Colonic mucosa (tissue), 4 donors: Measurements from ENCODE around the gene SNX19. TPM values are rescaled to one million over a fixed set of nuclear protein-coding genes. Genes with fewer than 3 reads are reported as not detected.
A peak's percentile ranks its signal among the peaks of the same experiment; 100 is the strongest.

Source experiments
- DNase-seq: peaks from one replicate; pipeline ENCODE4 v3.0.0-alpha.2; 2020
- H3K27ac ChIP-seq: fragments of 200-600 bp; one replicate; pipeline ENCODE4 v1.8.0; 2021
- H3K27me3 ChIP-seq: fragments of 200-600 bp; one replicate; pipeline ENCODE4 v1.8.0; 2021
- H3K36me3 ChIP-seq: fragments of 200-600 bp; one replicate; pipeline ENCODE4 v1.8.0; 2021
- H3K4me1 ChIP-seq: fragments of 200-600 bp; one replicate; pipeline ENCODE4 v1.8.0; 2021; ENCODE audit warnings: mild to moderate bottlenecking
- H3K4me3 ChIP-seq: fragments of 200-600 bp; one replicate; pipeline ENCODE4 v1.8.0; 2021
- H3K9ac ChIP-seq, 2 donors: one replicate each; pipeline ENCODE4 v1.7.0; 2013; ENCODE audit warnings: control low read depth in 2 of 2, low read depth in 2 of 2, low read length in 2 of 2
- H3K9me3 ChIP-seq: fragments of 200-600 bp; one replicate; pipeline ENCODE4 v1.8.0; 2021
- CTCF ChIP-seq: fragments of 200-600 bp; IDR thresholded peaks from one replicate; pipeline ENCODE4 v1.8.0; 2022; ENCODE audit warnings: antibody characterized with exemption, mild to moderate bottlenecking
- intact Hi-C: fragments of 100-400 bp; cut with DNase I; formaldehyde crosslinking; loops from one replicate; pipeline ENCODE4 v1.14.1; 2022
- total RNA-seq, 2 donors: library from RNA; stranded (reverse); fragmentation: NEBNext Ultra II Directional in 1 of 2; extraction: Animal tissue kit (Norgen Biotek cat#: 25700) in 1 of 2; gene quantifications; one replicate each; pipeline ENCODE4 v1.2.1, GENCODE V29; 2021
- donor health status: healthy.
- donor health status: DM: no; HTN: no; CAD: no.
- donor health status: DM: no; HTN: no; CAD: no.

SNX19 gene
- 10 to 100 TPM; 43.4 to 57.4 TPM for total RNA-seq

GRCh38 chr11:130916238-130916855 is at the start of gene SNX19:
SNX19 (minus strand) TSS chr11:130916479; CDS start chr11:130915939, 540 bp downstream.
- Histone ChIP-seq H3K4me3 (peak within 1 kb of the TSS; percentile 99), H3K36me3 (peaks cover 5% of the 10 kb centered on the region), H3K9me3 (no peaks in the 10 kb centered on the region), H3K4me1 (peaks cover 6% of the 10 kb centered on the region), H3K9ac (peak within 1 kb of the TSS; percentile 86 to 88), H3K27me3 (no peaks in the 10 kb centered on the region), H3K27ac (peak within 1 kb of the TSS; percentile 77)
- intact Hi-C loops, result loop anchor here (10.0 kb wide), 1 partner anchor 702 kb away; no protein-coding TSS in a partner anchor
- TF ChIP-seq CTCF, result peak; percentile 93
- peak; percentile 93 for DNase-seq

DNA sequence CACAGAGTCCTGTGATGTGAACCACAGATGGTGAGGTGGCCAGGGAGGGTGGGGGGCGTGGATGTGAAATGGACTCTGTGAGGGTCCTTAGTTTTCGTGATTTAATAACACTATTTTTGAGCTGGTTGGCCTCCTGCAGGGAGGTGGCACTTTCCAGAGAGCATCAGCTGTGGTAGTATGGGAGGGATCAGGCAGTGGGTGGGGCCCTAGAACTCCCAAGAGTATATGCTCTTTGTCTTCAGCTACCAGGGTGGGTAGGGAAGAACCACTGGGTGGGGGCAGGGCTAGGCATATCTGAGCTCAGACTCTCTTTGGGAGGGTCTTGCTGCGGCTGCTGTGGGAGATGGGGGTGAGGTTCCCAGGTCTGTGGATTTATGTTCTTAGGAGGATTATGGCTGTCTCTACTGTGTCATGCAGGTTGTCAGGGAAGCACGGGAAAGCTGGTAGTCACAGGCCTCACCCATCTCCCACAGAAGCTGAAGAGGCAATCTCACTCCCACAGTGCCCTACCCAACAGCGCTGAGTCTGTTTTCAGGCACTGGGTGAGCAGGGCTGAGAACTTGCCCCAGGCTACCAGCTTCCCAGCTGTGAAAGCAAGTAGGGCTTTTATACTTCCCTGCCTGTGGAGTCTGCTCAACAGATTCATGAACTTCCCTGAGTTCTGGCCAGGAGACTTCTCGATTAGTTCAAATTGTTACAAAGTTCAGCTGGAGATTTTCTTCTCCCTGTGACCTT is 47.9 kb upstream of the SNX19 start:
- Histone ChIP-seq H3K9ac (no peak overlapping the region), H3K4me1 (no peaks in the 10 kb centered on the region), H3K27ac (no peak overlapping the region), H3K27me3 (no peaks in the 10 kb centered on the region), H3K36me3 (no peaks in the 10 kb centered on the region), H3K4me3 (no peak overlapping the region), H3K9me3 (no peaks in the 10 kb centered on the region)
- no peak for DNase-seq
- TF ChIP-seq CTCF, result no peak
- intact Hi-C loops, result no loop called here

DNA sequence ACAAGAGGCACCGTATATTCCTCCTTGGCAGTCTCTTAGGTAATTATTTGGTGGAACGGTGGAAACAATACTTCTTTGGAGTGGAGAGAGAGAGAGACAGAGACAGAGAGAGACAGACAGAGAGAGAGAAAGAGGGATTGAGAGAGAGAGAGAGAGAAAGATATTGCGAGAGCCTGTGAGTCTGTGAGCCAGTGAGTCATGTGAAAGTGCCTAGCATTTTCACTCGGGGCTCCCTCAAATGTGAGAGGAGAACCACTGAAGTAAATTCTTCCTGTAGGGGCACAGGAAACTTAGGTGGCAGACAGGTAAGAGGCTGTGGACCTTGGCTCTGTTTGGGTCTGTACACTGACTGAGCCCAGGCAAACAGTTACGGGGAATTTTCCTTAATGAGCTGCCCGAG is 31.6 kb upstream of the SNX19 start:
- H3K9ac ChIP-seq, result no peak overlapping the region
- intact Hi-C loops, result no loop called here
- H3K9me3 ChIP-seq, result no peaks in the 10 kb centered on the region
- H3K36me3 ChIP-seq, result no peaks in the 10 kb centered on the region
- H3K27me3 ChIP-seq, result no peaks in the 10 kb centered on the region
- no peak overlapping the region for H3K27ac ChIP-seq
- DNase-seq, result no peak
- TF ChIP-seq CTCF, result no peak
- no peak overlapping the region for H3K4me3 ChIP-seq
- H3K4me1 ChIP-seq, result no peaks in the 10 kb centered on the region

- no peak for DNase-seq
- H3K9ac ChIP-seq, result no peak overlapping the region
- no peaks in the 10 kb centered on the region for H3K4me1 ChIP-seq
- H3K4me3 ChIP-seq, result no peak overlapping the region
- H3K27ac ChIP-seq, result no peak overlapping the region
- H3K27me3 ChIP-seq, result no peaks in the 10 kb centered on the region
- H3K9me3 ChIP-seq, result no peaks in the 10 kb centered on the region
- H3K36me3 ChIP-seq, result no peaks in the 10 kb centered on the region
- TF ChIP-seq CTCF, result no peak
- intact Hi-C loops, result no loop called here
These were observed 31.2 kb upstream of the SNX19 start for GRCh38 chr11:130947481-130947880.

- no peaks in the 10 kb centered on the region for H3K27me3 ChIP-seq
- no peak overlapping the region for H3K9ac ChIP-seq
- no peak overlapping the region for H3K27ac ChIP-seq
- H3K4me1 ChIP-seq, result no peaks in the 10 kb centered on the region
- no peak overlapping the region for H3K4me3 ChIP-seq
- intact Hi-C loops, result no loop called here
- no peak for DNase-seq
- no peaks in the 10 kb centered on the region for H3K36me3 ChIP-seq
- H3K9me3 ChIP-seq, result no peaks in the 10 kb centered on the region
- no peak for TF ChIP-seq CTCF
These were observed 30.8 kb upstream of the SNX19 start for GRCh38 chr11:130947058-130947457.
